Tibial nerve (tissue), 3 donors: ENCODE results near the gene MAP2.

Experiments used
- CTCF ChIP-seq, 5 experiments: fragments of 200-600 bp in 3 of 5; fragments of 450-650 bp in 2 of 5; sonication (generic) in 3 of 5; IDR thresholded peaks; one replicate each; pipeline ENCODE4 v1.5.1; 2016 to 2019; ENCODE audit warnings: antibody characterized with exemption in 5 of 5, mild to moderate bottlenecking in 3 of 5, moderate library complexity in 2 of 5
- POLR2A ChIP-seq, 2 donors: fragments of 450-650 bp; IDR thresholded peaks; one replicate each; pipeline ENCODE4 v1.6.1; 2017; ENCODE audit warnings: antibody characterized with exemption in 2 of 2, mild to moderate bottlenecking in 2 of 2, moderate library complexity in 2 of 2

- no peak for TF ChIP-seq POLR2A (IDR thresholded peaks at IDR 0.05)
- TF ChIP-seq CTCF (IDR thresholded peaks at IDR 0.05): no peak
Measured at GRCh38 chr2:209688385-209688784, 264.5 kb downstream of the MAP2 start.
